Suprapubic skin (tissue), 3 donors: ENCODE results near the gene SORCS3.

Experiments
- CTCF ChIP-seq, 2 donors: fragments of 200-600 bp in 1 of 2; fragments of 450-650 bp in 1 of 2; sonication (generic) in 1 of 2; IDR thresholded peaks; one replicate each; pipeline ENCODE4 v1.5.1; 2016 to 2019; ENCODE audit warnings: antibody characterized with exemption in 2 of 2, mild to moderate bottlenecking in 1 of 2, moderate library complexity in 1 of 2
- EP300 ChIP-seq: sonication (generic); formaldehyde crosslinking; IDR thresholded peaks from one replicate; pipeline ENCODE4 v1.6.1; 2017; ENCODE audit warnings: antibody characterized with exemption

- TF ChIP-seq EP300 (no peak), CTCF (IDR thresholded peaks at IDR 0.05) (no peak)
Observed at GRCh38 chr10:105187243-105187642, 546.2 kb downstream of the SORCS3 start.
